CD14-positive monocyte (primary cell): ENCODE data around the gene RPS29. TPM values are rescaled to one million over a fixed set of nuclear protein-coding genes. Genes with fewer than 3 reads are reported as not detected.

ENCODE experiments used
- DNase-seq, 3 donors: peaks; one replicate each; pipeline ENCODE4 v3.0.0-alpha.2; 2011 to 2022
- H2AFZ ChIP-seq: 2 replicates; pipeline ENCODE4 v1.6.0; 2012; ENCODE audit warnings: mild to moderate bottlenecking, low read depth, low read length, inconsistent platforms; ENCODE audit not compliant: insufficient read depth, poor library complexity, severe bottlenecking
- H3K27ac ChIP-seq, 2 donors: 1 replicate in 1 of 2; 2 replicates in 1 of 2; pipeline ENCODE4 v1.5.1; 2012 to 2013; ENCODE audit warnings: low read length in 2 of 2, control low read depth in 1 of 2, inconsistent platforms in 1 of 2, low read depth in 1 of 2, mild to moderate bottlenecking in 1 of 2
- H3K27me3 ChIP-seq, 2 donors: one replicate each; pipeline versions ENCODE4 v1.6.0 to v1.6.1; 2011 to 2013; ENCODE audit warnings: low read length in 2 of 2; ENCODE audit not compliant: control insufficient read depth in 2 of 2, insufficient read depth in 2 of 2
- H3K36me3 ChIP-seq, 2 donors: replicated peaks in 1 of 2; 1 replicate in 1 of 2; 2 replicates in 1 of 2; pipeline versions ENCODE4 v1.5.1 to v1.6.1; 2012 to 2013; ENCODE audit warnings: low read length in 2 of 2, control low read depth in 1 of 2, inconsistent platforms in 1 of 2, mild to moderate bottlenecking in 1 of 2; ENCODE audit not compliant: insufficient read depth in 2 of 2, control insufficient read depth in 1 of 2
- H3K4me1 ChIP-seq, 2 donors: 1 replicate in 1 of 2; 2 replicates in 1 of 2; pipeline versions ENCODE4 v1.5.1 to v1.6.1; 2012 to 2013; ENCODE audit warnings: low read length in 2 of 2, control low read depth in 1 of 2, inconsistent platforms in 1 of 2, mild to moderate bottlenecking in 1 of 2, moderate library complexity in 1 of 2; ENCODE audit not compliant: insufficient read depth in 2 of 2, control insufficient read depth in 1 of 2
- H3K4me2 ChIP-seq: replicated peaks from 2 replicates; pipeline ENCODE3; 2012; ENCODE audit warnings: low read length, moderate library complexity, mild to moderate bottlenecking; ENCODE audit not compliant: poor library complexity, severe bottlenecking; ENCODE audit errors: extremely low read depth
- H3K4me3 ChIP-seq, 3 experiments: fragments of 200-600 bp in 1 of 3; sonication (generic) in 1 of 3; replicated peaks in 1 of 3; 1 replicate in 2 of 3; 2 replicates in 1 of 3; pipeline ENCODE4 v1.5.1; 2011 to 2013; ENCODE audit warnings: low read length in 3 of 3, mild to moderate bottlenecking in 3 of 3, control low read depth in 2 of 3, low read depth in 2 of 3, inconsistent platforms in 1 of 3, moderate library complexity in 1 of 3
- H3K79me2 ChIP-seq: 2 replicates; pipeline ENCODE4 v1.6.0; 2012; ENCODE audit warnings: mild to moderate bottlenecking, control low read depth, inconsistent platforms, low read length, moderate library complexity; ENCODE audit not compliant: insufficient read depth
- H3K9ac ChIP-seq: 2 replicates; pipeline ENCODE4 v1.6.0; 2017; ENCODE audit warnings: low read length, mild to moderate bottlenecking; ENCODE audit not compliant: insufficient read depth, poor library complexity, severe bottlenecking
- H3K9me3 ChIP-seq, 2 donors: replicated peaks in 1 of 2; 1 replicate in 1 of 2; 2 replicates in 1 of 2; pipeline versions ENCODE4 v1.5.1 to v1.6.1; 2012 to 2013; ENCODE audit warnings: low read length in 2 of 2, control low read depth in 1 of 2; ENCODE audit not compliant: control insufficient read depth in 1 of 2, insufficient read depth in 1 of 2
- H4K20me1 ChIP-seq: 2 replicates; pipeline ENCODE4 v1.6.0; 2012; ENCODE audit warnings: mild to moderate bottlenecking, low read length, control low read depth, moderate library complexity; ENCODE audit not compliant: insufficient read depth
- H3K27ac Mint-ChIP-seq, 7 donors: one replicate each; pipeline ENCODE4 v1.8.0; 2020; ENCODE audit warnings: mild to moderate bottlenecking in 7 of 7, mixed read lengths in 7 of 7, moderate library complexity in 6 of 7, inconsistent platforms in 2 of 7
- H3K27me3 Mint-ChIP-seq, 3 donors: one replicate each; pipeline ENCODE4 v1.8.0; 2021 to 2022; ENCODE audit warnings: low read depth in 3 of 3, mild to moderate bottlenecking in 3 of 3, mixed read lengths in 3 of 3, moderate library complexity in 3 of 3, inconsistent platforms in 1 of 3
- H3K36me3 Mint-ChIP-seq, 2 donors: one replicate each; pipeline ENCODE4 v1.8.0; 2020; ENCODE audit warnings: mixed read lengths in 2 of 2, inconsistent platforms in 1 of 2, mild to moderate bottlenecking in 1 of 2
- H3K4me1 Mint-ChIP-seq: one replicate; pipeline ENCODE4 v1.8.0; 2020; ENCODE audit warnings: mild to moderate bottlenecking, mixed read lengths
- H3K4me3 Mint-ChIP-seq, 2 donors: one replicate each; pipeline ENCODE4 v1.8.0; 2020; ENCODE audit warnings: mild to moderate bottlenecking in 2 of 2, mixed read lengths in 2 of 2, moderate library complexity in 1 of 2
- H3K9me3 Mint-ChIP-seq, 7 donors: one replicate each; pipeline ENCODE4 v1.8.0; 2020 to 2022; ENCODE audit warnings: mixed read lengths in 7 of 7, mild to moderate bottlenecking in 6 of 7, moderate library complexity in 6 of 7, inconsistent platforms in 2 of 7
- CTCF ChIP-seq: fragments of 200-600 bp; IDR thresholded peaks from one replicate; pipeline ENCODE4 v1.8.0; 2022; ENCODE audit warnings: antibody characterized with exemption, mild to moderate bottlenecking
- WGBS: methylation state at CpG from one replicate; pipeline ENCODE4 v1.1.5; 2013; ENCODE audit warnings: missing lambda C conversion rate; ENCODE audit not compliant: insufficient coverage; 5-methylcytosine and 5-hydroxymethylcytosine counted together
- intact Hi-C, 2 donors: fragments of 100-400 bp; cut with micrococcal nuclease; formaldehyde crosslinking; loops; one replicate each; pipeline versions ENCODE4 v1.15.0 to v1.15.1; 2023
- polyA plus RNA-seq, 3 donors: library from polyadenylated mRNA; depleted of rRNA in 1 of 3; unstranded in 2 of 3; stranded (reverse) in 1 of 3; fragments of 300-500 nt in 2 of 3; fragments of >200 nt in 1 of 3; fragmentation: Illumina TruSeq in 2 of 3; gene quantifications; 1 replicate in 2 of 3; 2 replicates in 1 of 3; pipeline ENCODE4 v1.2.3, GENCODE V29; 2012 to 2021

RPS29 gene
- polyA plus RNA-seq, 3 donors = 2,325 to 4,497 (median 2,965) TPM

GRCh38 chr14:49566714-49567113, 19.5 kb downstream of the RPS29 start:
- H3K4me2 ChIP-seq = no peak overlapping the region
- no peak overlapping the region for H3K9ac ChIP-seq
- H3K9me3 ChIP-seq = peaks cover 3 to 5% of the 10 kb centered on the region in 2 donors
- H3K27ac ChIP-seq = no peak overlapping the region
- no peaks in the 10 kb centered on the region for H3K79me2 ChIP-seq
- H3K4me3 ChIP-seq = no peak overlapping the region
- H3K4me3 Mint-ChIP-seq = no peak overlapping the region
- intact Hi-C loops = no loop called here
- H3K27ac Mint-ChIP-seq = no peak overlapping the region
- no peak for TF ChIP-seq CTCF
- no peaks in the 10 kb centered on the region for H3K27me3 ChIP-seq
- H3K27me3 Mint-ChIP-seq = peaks cover 0 to 2% (median 1%) of the 10 kb centered on the region in 3 donors
- H3K36me3 Mint-ChIP-seq = peaks cover 2 to 6% of the 10 kb centered on the region in 2 donors
- no peak for DNase-seq
- 98% methylated on average over 9 of the region's 12 CpGs for WGBS
- H3K36me3 ChIP-seq = peaks cover 0 to 4% of the 10 kb centered on the region in 2 donors
- no peak overlapping the region for H2AFZ ChIP-seq
- H3K4me1 ChIP-seq = no peaks in the 10 kb centered on the region
- H4K20me1 ChIP-seq = no peaks in the 10 kb centered on the region
- no peaks in the 10 kb centered on the region for H3K4me1 Mint-ChIP-seq
- peaks cover 4 to 11% (median 7%) of the 10 kb centered on the region in 7 donors for H3K9me3 Mint-ChIP-seq

DNA sequence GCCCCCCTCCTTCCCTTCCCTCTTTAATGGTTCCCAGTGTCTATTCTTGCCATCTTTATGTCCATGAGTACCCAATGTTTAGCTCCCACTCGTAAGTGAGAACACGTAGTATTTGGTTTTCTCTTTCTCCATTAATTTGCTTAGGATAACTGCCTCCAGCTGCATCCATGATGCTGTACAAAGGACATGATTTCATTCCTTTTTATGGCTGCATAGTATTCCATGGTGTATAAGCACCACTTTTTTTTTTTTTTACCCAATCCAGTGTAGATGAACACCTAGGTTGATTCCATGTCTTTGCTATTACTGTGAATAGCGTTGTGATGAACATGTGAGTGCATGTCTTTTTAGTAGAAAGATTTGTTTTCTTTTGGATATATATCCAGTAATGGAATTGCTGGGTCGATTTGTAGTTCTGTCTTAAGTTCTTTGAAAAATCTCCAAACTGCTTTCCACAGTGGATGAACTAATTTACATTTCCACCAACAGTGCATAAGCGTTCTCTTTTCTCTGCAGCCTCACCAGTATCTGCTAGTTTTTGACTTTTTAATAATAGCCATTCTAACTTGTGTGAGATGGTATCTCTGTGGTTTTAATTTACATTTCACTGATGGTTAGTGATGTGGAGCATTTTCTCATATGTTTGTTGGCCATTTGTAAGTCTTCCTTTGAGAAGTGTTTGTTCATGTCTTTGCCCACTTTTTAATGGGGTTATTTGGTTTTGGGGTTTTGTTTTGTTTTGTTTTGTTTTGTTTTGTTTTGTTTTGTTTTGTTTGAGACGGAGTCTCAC, 26.0 kb downstream of the RPS29 start:
- H3K4me3 Mint-ChIP-seq = no peak overlapping the region
- Histone ChIP-seq H3K9me3 (no peaks in the 10 kb centered on the region), H3K4me1 (no peaks in the 10 kb centered on the region), H3K36me3 (no peaks in the 10 kb centered on the region), H3K27me3 (no peaks in the 10 kb centered on the region), H3K4me3 (no peak overlapping the region), H3K9ac (no peak overlapping the region), H2AFZ (no peak overlapping the region), H3K4me2 (no peak overlapping the region), H3K79me2 (no peaks in the 10 kb centered on the region), H4K20me1 (no peaks in the 10 kb centered on the region), H3K27ac (no peak overlapping the region)
- intact Hi-C loops = no loop called here
- H3K9me3 Mint-ChIP-seq = peaks cover 2 to 6% (median 4%) of the 10 kb centered on the region in 7 donors
- no peak for DNase-seq
- TF ChIP-seq CTCF = no peak
- no peaks in the 10 kb centered on the region for H3K36me3 Mint-ChIP-seq
- no peak overlapping the region for H3K27ac Mint-ChIP-seq
- peaks cover 0 to 9% (median 0%) of the 10 kb centered on the region in 3 donors for H3K27me3 Mint-ChIP-seq
- no peaks in the 10 kb centered on the region for H3K4me1 Mint-ChIP-seq
- WGBS = 100% methylated on average over 2 of the region's 6 CpGs
